SK-N-MC (cell line): ENCODE results near the gene GRIA4.

Experiments used
- EZH2 ChIP-seq: fragments of 200-600 bp; sonication (generic); IDR thresholded peaks from one replicate; pipeline ENCODE4 v1.6.1; 2017; ENCODE audit warnings: antibody characterized with exemption
- FOXP2 ChIP-seq: optimal IDR thresholded peaks from 2 replicates; pipeline ENCODE3; 2011; ENCODE audit warnings: mild to moderate bottlenecking, moderate library complexity; ENCODE audit not compliant: insufficient read depth; ENCODE audit errors: extremely low read length, control extremely low read depth
- POLR2AphosphoS5 ChIP-seq: IDR thresholded peaks from 2 replicates; pipeline ENCODE4 v1.6.1; 2012; ENCODE audit warnings: mild to moderate bottlenecking, low read depth, low read length, borderline replicate concordance

GRCh38 chr11:105968021-105968697, 358.3 kb downstream of the GRIA4 start:
- no peak for TF ChIP-seq POLR2AphosphoS5
- no peak for TF ChIP-seq EZH2
- no peak for TF ChIP-seq FOXP2
